IgD-negative memory B cell (primary cell): ENCODE measurements around the gene SUMO3. TPM values are rescaled to one million over a fixed set of nuclear protein-coding genes. Genes with fewer than 3 reads are reported as not detected.

Experiments used
- H3K27ac Mint-ChIP-seq, 3 donors: one replicate each; pipeline ENCODE4 v1.8.0; 2020 to 2022; ENCODE audit warnings: mild to moderate bottlenecking in 3 of 3, mixed read lengths in 3 of 3, moderate library complexity in 1 of 3
- H3K27me3 Mint-ChIP-seq: one replicate; pipeline ENCODE4 v1.8.0; 2021; ENCODE audit warnings: mixed read lengths
- H3K36me3 Mint-ChIP-seq: one replicate; pipeline ENCODE4 v1.8.0; 2020; ENCODE audit warnings: mild to moderate bottlenecking, mixed read lengths
- H3K4me1 Mint-ChIP-seq, 3 donors: one replicate each; pipeline ENCODE4 v1.8.0; 2020 to 2022; ENCODE audit warnings: mixed read lengths in 3 of 3, mild to moderate bottlenecking in 1 of 3
- H3K4me3 Mint-ChIP-seq, 4 donors: one replicate each; pipeline ENCODE4 v1.8.0; 2020 to 2022; ENCODE audit warnings: mild to moderate bottlenecking in 4 of 4, mixed read lengths in 4 of 4, moderate library complexity in 3 of 4
- H3K9me3 Mint-ChIP-seq, 3 donors: one replicate each; pipeline ENCODE4 v1.8.0; 2020 to 2021; ENCODE audit warnings: mixed read lengths in 3 of 3, mild to moderate bottlenecking in 1 of 3
- polyA plus RNA-seq: library from polyadenylated mRNA; unstranded; fragments of 300-500 nt; fragmentation: Illumina TruSeq; gene quantifications from one replicate; pipeline ENCODE4 v1.2.3, GENCODE V29; 2021

The SUMO3 gene
- 92.3 TPM for polyA plus RNA-seq

GRCh38 chr21:44817914-44818639 is at the start of gene SUMO3:
Gene SUMO3, minus strand, starts transcription at chr21:44818062. Its CDS starts 94 bp downstream, at chr21:44817968.
- H3K27me3 Mint-ChIP-seq: no peaks in the 10 kb centered on the region
- H3K27ac Mint-ChIP-seq: peak within 1 kb of the TSS in 2 of 3 donors; percentile 63 to 90

GRCh38 chr21:44867464-44867863 is 49.6 kb upstream of the SUMO3 start:
- H3K4me3 Mint-ChIP-seq: peak overlapping the region in 2 of 4 donors; percentile 58 to 60
- peaks cover 2% of the 10 kb centered on the region for H3K36me3 Mint-ChIP-seq
- no peaks in the 10 kb centered on the region for H3K9me3 Mint-ChIP-seq
- peak overlapping the region in 1 of 3 donors; percentile 1 for H3K27ac Mint-ChIP-seq
- H3K27me3 Mint-ChIP-seq: no peaks in the 10 kb centered on the region
- peaks cover 52 to 57% (median 53%) of the 10 kb centered on the region in 3 donors for H3K4me1 Mint-ChIP-seq

More at GRCh38 chr21:44817914-44818639, at the start of gene SUMO3:
- Mint-ChIP-seq H3K36me3 (no peaks in the 10 kb centered on the region), H3K4me1 (peaks cover 0 to 8% (median 8%) of the 10 kb centered on the region in 3 donors), H3K4me3 (peak within 1 kb of the TSS; percentile 64 to 89 (median 84)), H3K9me3 (peaks cover 5 to 10% (median 7%) of the 10 kb centered on the region in 3 donors)

- Mint-ChIP-seq H3K4me3 (peak overlapping the region in 1 of 4 donors; percentile 9), H3K9me3 (no peaks in the 10 kb centered on the region), H3K27ac (peak overlapping the region in 1 of 3 donors; percentile 1), H3K36me3 (peaks cover 2% of the 10 kb centered on the region), H3K27me3 (no peaks in the 10 kb centered on the region), H3K4me1 (peaks cover 47 to 53% (median 48%) of the 10 kb centered on the region in 3 donors)
These were observed 48.9 kb upstream of the SUMO3 start for GRCh38 chr21:44866780-44867179.

GRCh38 chr21:44865561-44866280 is 47.9 kb upstream of the SUMO3 start:
- Mint-ChIP-seq H3K27ac (peak overlapping the region in 2 of 3 donors; percentile 23 to 78), H3K4me3 (peak overlapping the region; percentile 31 to 88 (median 71)), H3K27me3 (no peaks in the 10 kb centered on the region), H3K4me1 (peaks cover 44 to 51% (median 49%) of the 10 kb centered on the region in 3 donors), H3K9me3 (no peaks in the 10 kb centered on the region), H3K36me3 (peaks cover 2% of the 10 kb centered on the region)

- peak overlapping the region in 1 of 3 donors; percentile 41 for H3K27ac Mint-ChIP-seq
- H3K4me1 Mint-ChIP-seq: peaks cover 33 to 37% (median 35%) of the 10 kb centered on the region in 3 donors
- H3K36me3 Mint-ChIP-seq: no peaks in the 10 kb centered on the region
- no peaks in the 10 kb centered on the region for H3K9me3 Mint-ChIP-seq
- no peaks in the 10 kb centered on the region for H3K27me3 Mint-ChIP-seq
- H3K4me3 Mint-ChIP-seq: peak overlapping the region in 1 of 4 donors; percentile 76
These were observed 45.2 kb upstream of the SUMO3 start for GRCh38 chr21:44862869-44863685.

GRCh38 chr21:44858791-44859190 is 40.9 kb upstream of the SUMO3 start:
- H3K36me3 Mint-ChIP-seq: no peaks in the 10 kb centered on the region
- no peak overlapping the region for H3K27ac Mint-ChIP-seq
- H3K4me1 Mint-ChIP-seq: peaks cover 7 to 9% (median 8%) of the 10 kb centered on the region in 3 donors

GRCh38 chr21:44858291-44858690 is 40.4 kb upstream of the SUMO3 start:
- Mint-ChIP-seq H3K4me3 (no peak overlapping the region), H3K4me1 (peaks cover 4 to 7% (median 6%) of the 10 kb centered on the region in 3 donors), H3K36me3 (no peaks in the 10 kb centered on the region), H3K27me3 (no peaks in the 10 kb centered on the region), H3K9me3 (no peaks in the 10 kb centered on the region), H3K27ac (no peak overlapping the region)

More at GRCh38 chr21:44858791-44859190, 40.9 kb upstream of the SUMO3 start:
- Mint-ChIP-seq H3K27me3 (no peaks in the 10 kb centered on the region), H3K9me3 (no peaks in the 10 kb centered on the region), H3K4me3 (no peak overlapping the region)

GRCh38 chr21:44857127-44857892 is 39.4 kb upstream of the SUMO3 start:
- Mint-ChIP-seq H3K9me3 (no peaks in the 10 kb centered on the region), H3K27ac (no peak overlapping the region), H3K4me3 (no peak overlapping the region), H3K4me1 (peaks cover 3 to 7% (median 6%) of the 10 kb centered on the region in 3 donors), H3K36me3 (no peaks in the 10 kb centered on the region), H3K27me3 (no peaks in the 10 kb centered on the region)

- Mint-ChIP-seq H3K4me1 (peaks cover 0 to 3% (median 0%) of the 10 kb centered on the region in 3 donors), H3K9me3 (no peaks in the 10 kb centered on the region), H3K27ac (no peak overlapping the region), H3K4me3 (no peak overlapping the region), H3K27me3 (no peaks in the 10 kb centered on the region), H3K36me3 (no peaks in the 10 kb centered on the region)
These were observed 38.3 kb upstream of the SUMO3 start for GRCh38 chr21:44856131-44856530.

GRCh38 chr21:44855572-44855971 is 37.7 kb upstream of the SUMO3 start:
- Mint-ChIP-seq H3K4me3 (no peak overlapping the region), H3K27me3 (no peaks in the 10 kb centered on the region), H3K4me1 (no peaks in the 10 kb centered on the region), H3K9me3 (no peaks in the 10 kb centered on the region), H3K36me3 (no peaks in the 10 kb centered on the region), H3K27ac (no peak overlapping the region)

GRCh38 chr21:44854664-44855446 is 37.0 kb upstream of the SUMO3 start:
- H3K27me3 Mint-ChIP-seq: no peaks in the 10 kb centered on the region
- H3K9me3 Mint-ChIP-seq: no peaks in the 10 kb centered on the region
- peak overlapping the region in 1 of 4 donors; percentile 29 for H3K4me3 Mint-ChIP-seq
- no peaks in the 10 kb centered on the region for H3K4me1 Mint-ChIP-seq
- peak overlapping the region in 1 of 3 donors; percentile 26 for H3K27ac Mint-ChIP-seq
- no peaks in the 10 kb centered on the region for H3K36me3 Mint-ChIP-seq

- H3K4me3 Mint-ChIP-seq: peak overlapping the region in 1 of 4 donors; percentile 29
- no peaks in the 10 kb centered on the region for H3K36me3 Mint-ChIP-seq
- H3K27me3 Mint-ChIP-seq: no peaks in the 10 kb centered on the region
- H3K27ac Mint-ChIP-seq: peak overlapping the region in 1 of 3 donors; percentile 31
- no peaks in the 10 kb centered on the region for H3K9me3 Mint-ChIP-seq
- H3K4me1 Mint-ChIP-seq: no peaks in the 10 kb centered on the region
These were observed 36.5 kb upstream of the SUMO3 start for GRCh38 chr21:44854391-44854663.

GRCh38 chr21:44853601-44854390 is 35.9 kb upstream of the SUMO3 start:
- Mint-ChIP-seq H3K36me3 (no peaks in the 10 kb centered on the region), H3K4me1 (no peaks in the 10 kb centered on the region), H3K27me3 (no peaks in the 10 kb centered on the region), H3K9me3 (no peaks in the 10 kb centered on the region), H3K27ac (peak overlapping the region in 1 of 3 donors; percentile 76), H3K4me3 (peak overlapping the region in 1 of 4 donors; percentile 5)
